MCF 10A (cell line): ENCODE measurements around the gene RAB5B. TPM values are rescaled to one million over a fixed set of nuclear protein-coding genes. Genes with fewer than 3 reads are reported as not detected.

ENCODE experiments used
- BruUV-seq: library from RNA; stranded (reverse); fragments of 400-500 nt; replicated peaks from 2 replicates; lab custom pipeline; 2021; lab: Mats Ljungman, UMichigan
- CTCF ChIA-PET: fragments of 300-600 bp; sonication (Branson Sonifier 250); formaldehyde crosslinking; extraction: SDS; loops from one replicate; lab custom pipeline; 2021; ENCODE audit warnings: antibody characterized with exemption, inconsistent platforms; lab: Yijun Ruan, JAX
- POLR2A ChIA-PET: fragments of 300-600, 350-650 bp; sonication (Branson Sonifier 250); formaldehyde crosslinking; extraction: SDS; loops from one replicate; lab custom pipeline; 2020; ENCODE audit warnings: antibody characterized with exemption, inconsistent platforms; lab: Yijun Ruan, JAX
- DNase-seq: peaks from one replicate; pipeline ENCODE4 v3.0.0-alpha.2; 2018; ENCODE audit not compliant: unreplicated experiment
- H3K27ac Mint-ChIP-seq: one replicate; pipeline ENCODE4 v1.8.0; 2022; ENCODE audit warnings: mild to moderate bottlenecking, low read depth, mixed read lengths; ENCODE audit not compliant: unreplicated experiment
- H3K27me3 Mint-ChIP-seq: one replicate; pipeline ENCODE4 v1.8.0; 2022; ENCODE audit warnings: mixed read lengths; ENCODE audit not compliant: insufficient read depth, unreplicated experiment
- H3K36me3 Mint-ChIP-seq: one replicate; pipeline ENCODE4 v1.8.0; 2022; ENCODE audit warnings: mild to moderate bottlenecking, moderate library complexity, mixed read lengths; ENCODE audit not compliant: insufficient read depth, unreplicated experiment
- H3K4me1 Mint-ChIP-seq: one replicate; pipeline ENCODE4 v1.8.0; 2022; ENCODE audit warnings: mixed read lengths; ENCODE audit not compliant: insufficient read depth, unreplicated experiment
- H3K4me3 Mint-ChIP-seq: one replicate; pipeline ENCODE4 v1.8.0; 2022; ENCODE audit warnings: mild to moderate bottlenecking, moderate library complexity, mixed read lengths; ENCODE audit not compliant: unreplicated experiment
- H3K9me3 Mint-ChIP-seq: one replicate; pipeline ENCODE4 v1.8.0; 2022; ENCODE audit warnings: mixed read lengths; ENCODE audit not compliant: unreplicated experiment
- intact Hi-C: fragments of 100-400 bp; cut with micrococcal nuclease; formaldehyde crosslinking; loops from 2 replicates; pipeline ENCODE4 v1.14.1; 2022
- total RNA-seq: library from RNA; stranded (reverse); gene quantifications from 2 replicates; pipeline ENCODE4 v1.2.3, GENCODE V29; 2022
- TF ChIP-seq, protein P1 (sequence below): fragments of 200-600 bp; IDR thresholded peaks from one replicate; pipeline ENCODE4 v1.8.0; 2022; ENCODE audit warnings: antibody characterized with exemption, mild to moderate bottlenecking; ENCODE audit not compliant: unreplicated experiment

Gene RAB5B
- total RNA-seq, 1 experiment from 2014 or later = 67.4 TPM

DNA sequence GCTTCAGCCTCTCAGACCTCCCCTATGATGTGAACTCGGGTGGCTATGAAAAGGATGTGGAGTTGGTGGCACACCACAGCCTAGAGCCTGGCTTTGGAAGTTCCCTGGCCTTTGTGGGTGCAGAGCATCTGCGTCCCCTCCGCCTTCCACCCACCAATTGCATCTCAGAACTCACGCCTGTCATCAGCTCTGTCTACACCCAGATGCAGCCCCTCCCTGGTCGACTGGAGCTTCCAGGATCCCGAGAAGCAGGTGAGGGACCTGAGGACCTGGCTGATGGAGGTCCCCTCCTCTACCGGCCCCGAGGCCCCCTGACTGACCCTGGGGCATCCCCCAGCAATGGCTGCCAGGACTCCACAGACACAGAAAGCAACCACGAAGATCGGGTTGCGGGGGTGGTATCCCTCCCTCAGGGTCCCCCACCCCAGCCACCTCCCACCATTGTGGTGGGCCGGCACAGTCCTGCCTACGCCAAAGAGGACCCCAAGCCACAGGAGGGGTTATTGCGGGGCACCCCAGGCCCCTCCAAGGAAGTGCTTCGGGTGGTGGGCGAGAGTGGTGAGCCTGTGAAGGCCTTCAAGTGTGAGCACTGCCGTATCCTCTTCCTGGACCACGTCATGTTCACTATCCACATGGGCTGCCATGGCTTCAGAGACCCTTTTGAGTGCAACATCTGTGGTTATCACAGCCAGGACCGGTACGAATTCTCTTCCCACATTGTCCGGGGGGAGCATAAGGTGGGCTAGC lies 60.9 kb downstream of the RAB5B start:
- no peak for DNase-seq
- intact Hi-C loops = no loop called here
- no TSS peak for BruUV-seq
- Mint-ChIP-seq H3K27me3 (no peaks in the 10 kb centered on the region), H3K9me3 (no peaks in the 10 kb centered on the region), H3K4me1 (no peaks in the 10 kb centered on the region), H3K4me3 (no peak overlapping the region), H3K27ac (peak overlapping the region; percentile 82), H3K36me3 (no peaks in the 10 kb centered on the region)
- ChIA-PET CTCF (interaction anchor here (0.5 to 1.4 kb wide), 2 partner anchors 39 to 60 kb away, joined by 3 to 5 read pairs; no protein-coding TSS in a partner anchor), POLR2A (no interaction called here)
- TF ChIP-seq, protein P1, sequence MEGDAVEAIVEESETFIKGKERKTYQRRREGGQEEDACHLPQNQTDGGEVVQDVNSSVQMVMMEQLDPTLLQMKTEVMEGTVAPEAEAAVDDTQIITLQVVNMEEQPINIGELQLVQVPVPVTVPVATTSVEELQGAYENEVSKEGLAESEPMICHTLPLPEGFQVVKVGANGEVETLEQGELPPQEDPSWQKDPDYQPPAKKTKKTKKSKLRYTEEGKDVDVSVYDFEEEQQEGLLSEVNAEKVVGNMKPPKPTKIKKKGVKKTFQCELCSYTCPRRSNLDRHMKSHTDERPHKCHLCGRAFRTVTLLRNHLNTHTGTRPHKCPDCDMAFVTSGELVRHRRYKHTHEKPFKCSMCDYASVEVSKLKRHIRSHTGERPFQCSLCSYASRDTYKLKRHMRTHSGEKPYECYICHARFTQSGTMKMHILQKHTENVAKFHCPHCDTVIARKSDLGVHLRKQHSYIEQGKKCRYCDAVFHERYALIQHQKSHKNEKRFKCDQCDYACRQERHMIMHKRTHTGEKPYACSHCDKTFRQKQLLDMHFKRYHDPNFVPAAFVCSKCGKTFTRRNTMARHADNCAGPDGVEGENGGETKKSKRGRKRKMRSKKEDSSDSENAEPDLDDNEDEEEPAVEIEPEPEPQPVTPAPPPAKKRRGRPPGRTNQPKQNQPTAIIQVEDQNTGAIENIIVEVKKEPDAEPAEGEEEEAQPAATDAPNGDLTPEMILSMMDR = no peak

GRCh38 chr12:56037161-56037560 lies 63.3 kb downstream of the RAB5B start:
- CTCF ChIA-PET = interaction anchor here (0.6 to 0.9 kb wide), 2 partner anchors 8 to 82 kb away, joined by 3 to 4 read pairs; no protein-coding TSS in a partner anchor
- Mint-ChIP-seq H3K27ac (no peak overlapping the region), H3K36me3 (peaks cover 7% of the 10 kb centered on the region), H3K9me3 (no peaks in the 10 kb centered on the region), H3K4me1 (no peaks in the 10 kb centered on the region), H3K27me3 (no peaks in the 10 kb centered on the region), H3K4me3 (no peak overlapping the region)
- intact Hi-C loops = no loop called here
- POLR2A ChIA-PET = no interaction called here
- TF ChIP-seq, protein P1 = no peak
- no TSS peak for BruUV-seq
- DNase-seq = no peak

DNA sequence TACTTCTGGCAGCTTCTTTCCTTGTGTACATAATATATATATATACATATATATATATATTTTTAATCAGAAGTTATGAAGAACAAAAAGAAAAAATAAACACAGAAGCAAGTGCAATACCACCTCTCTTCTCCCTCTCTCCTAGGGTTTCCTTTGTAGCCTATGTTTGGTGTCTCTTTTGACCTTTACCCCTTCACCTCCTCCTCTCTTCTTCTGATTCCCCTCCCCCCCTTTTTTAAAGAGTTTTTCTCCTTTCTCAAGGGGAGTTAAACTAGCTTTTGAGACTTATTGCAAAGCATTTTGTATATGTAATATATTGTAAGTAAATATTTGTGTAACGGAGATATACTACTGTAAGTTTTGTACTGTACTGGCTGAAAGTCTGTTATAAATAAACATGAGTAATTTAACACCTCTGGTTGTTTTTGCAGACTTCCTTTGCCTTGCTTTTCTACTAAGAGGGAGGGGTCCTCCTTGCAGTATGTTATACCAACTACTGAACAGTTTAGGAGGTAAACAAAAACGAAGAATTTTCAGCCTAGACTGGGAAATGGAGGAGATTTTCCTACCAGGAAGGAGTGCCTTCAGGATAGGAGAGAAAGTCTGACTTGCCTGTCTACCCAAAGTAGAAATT lies 64.3 kb downstream of the RAB5B start:
- DNase-seq = no peak
- Mint-ChIP-seq H3K27me3 (no peaks in the 10 kb centered on the region), H3K9me3 (no peaks in the 10 kb centered on the region), H3K4me3 (no peak overlapping the region), H3K27ac (no peak overlapping the region), H3K4me1 (no peaks in the 10 kb centered on the region), H3K36me3 (peaks cover 17% of the 10 kb centered on the region)
- intact Hi-C loops = no loop called here
- CTCF ChIA-PET = interaction anchor here (0.6 to 2.2 kb wide), 3 partner anchors 9 to 92 kb away, joined by 3 to 8 read pairs (median 4); no protein-coding TSS in a partner anchor
- no TSS peak for BruUV-seq
- TF ChIP-seq, protein P1 = no peak
- POLR2A ChIA-PET = interaction anchor here (3.4 kb wide), 1 partner anchor 42 kb away, joined by 25 read pairs; the partner anchor contains the start of gene SUOX

GRCh38 chr12:56040151-56040550 lies 66.3 kb downstream of the RAB5B start:
- TF ChIP-seq, protein P1 = no peak
- BruUV-seq = no TSS peak
- Mint-ChIP-seq H3K9me3 (no peaks in the 10 kb centered on the region), H3K27me3 (no peaks in the 10 kb centered on the region), H3K4me1 (no peaks in the 10 kb centered on the region), H3K27ac (peak overlapping the region; percentile 91), H3K36me3 (peaks cover 37% of the 10 kb centered on the region), H3K4me3 (peak overlapping the region; percentile 81)
- ChIA-PET CTCF (interaction anchor here (0.5 to 2.5 kb wide), 21 partner anchors 11 to 359 kb away, joined by 3 to 25 read pairs (median 4); partner anchors contain the start of genes DNAJC14, ORMDL2, SARNP and SUOX), POLR2A (interaction anchor here (0.6 to 3.4 kb wide), 15 partner anchors 11 to 302 kb away, joined by 3 to 25 read pairs (median 5); partner anchors contain the start of genes DGKA, DNAJC14, PA2G4 and RAB5B)
- no peak for DNase-seq
- intact Hi-C loops = loop anchor here (5.0 kb wide), 1 partner anchor 223 kb away; the partner anchor contains the start of genes ORMDL2 and SARNP
